HS-27A (cell line): ENCODE results near the gene NFIA.

ENCODE experiments used
- DNase-seq: peaks from one replicate; pipeline ENCODE4 v3.0.0-alpha.2; 2012; ENCODE audit warnings: low read depth, missing footprints

Gene NFIA

DNA sequence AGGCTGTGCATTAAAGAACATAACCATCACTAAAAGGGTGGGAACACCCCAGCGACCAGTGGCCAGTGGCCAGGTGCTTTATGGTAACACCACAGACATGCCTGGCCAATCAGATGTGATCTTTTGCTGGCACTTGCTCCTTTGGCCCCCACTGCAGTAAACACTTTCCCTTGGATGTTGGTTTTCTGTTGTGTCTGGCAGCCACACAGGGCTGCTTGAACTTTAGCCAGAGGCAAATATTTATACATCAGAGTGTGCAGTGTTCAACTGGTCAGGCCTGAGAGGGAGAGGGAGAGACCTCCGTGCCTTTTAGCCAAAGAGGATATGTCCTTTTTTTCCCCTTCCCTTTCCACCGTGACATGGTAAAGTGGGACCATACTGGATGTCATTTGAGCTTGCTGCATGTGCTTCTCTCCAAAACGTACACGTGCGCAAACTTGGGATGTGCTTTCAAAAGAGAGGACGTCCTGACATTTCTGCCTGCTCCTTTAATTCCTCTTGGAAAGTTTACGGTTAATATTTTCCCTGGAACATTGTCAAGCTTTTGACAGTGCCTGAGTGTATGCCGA lies 101.2 kb downstream of the NFIA start:
- no peak for DNase-seq

DNA sequence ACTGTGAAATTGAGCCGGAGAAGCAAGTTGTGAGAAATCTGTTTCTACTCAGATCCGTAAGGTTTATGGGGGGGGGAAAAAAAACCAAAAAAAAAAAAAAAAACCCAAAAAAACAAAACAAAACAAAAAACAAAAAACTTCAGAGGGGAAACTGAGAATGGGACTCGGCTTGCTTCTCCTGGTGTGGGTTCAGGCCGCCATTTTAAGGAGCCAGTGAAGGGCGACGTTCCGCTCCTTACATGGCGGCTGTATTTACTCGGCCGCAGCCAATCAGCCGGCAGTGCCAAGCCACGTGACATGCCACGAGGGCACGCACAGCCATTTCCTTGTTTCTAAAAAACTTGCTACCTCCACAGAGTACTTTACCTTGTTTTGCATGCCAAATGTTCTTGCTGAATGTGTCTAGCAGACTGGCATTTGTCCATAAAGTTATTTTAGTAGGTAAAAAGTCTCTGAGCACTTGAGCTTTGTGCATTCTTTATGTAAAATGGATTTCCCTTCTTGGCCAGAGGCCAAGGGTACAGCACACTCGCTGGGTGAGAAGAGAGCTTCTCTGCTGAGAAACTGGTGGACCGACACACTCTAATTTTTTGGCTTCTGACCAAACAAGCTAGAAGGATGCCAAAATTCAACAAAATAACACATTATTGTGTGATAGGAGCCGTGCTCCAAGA lies 101.8 kb downstream of the NFIA start:
- peak; percentile 81 for DNase-seq

DNA sequence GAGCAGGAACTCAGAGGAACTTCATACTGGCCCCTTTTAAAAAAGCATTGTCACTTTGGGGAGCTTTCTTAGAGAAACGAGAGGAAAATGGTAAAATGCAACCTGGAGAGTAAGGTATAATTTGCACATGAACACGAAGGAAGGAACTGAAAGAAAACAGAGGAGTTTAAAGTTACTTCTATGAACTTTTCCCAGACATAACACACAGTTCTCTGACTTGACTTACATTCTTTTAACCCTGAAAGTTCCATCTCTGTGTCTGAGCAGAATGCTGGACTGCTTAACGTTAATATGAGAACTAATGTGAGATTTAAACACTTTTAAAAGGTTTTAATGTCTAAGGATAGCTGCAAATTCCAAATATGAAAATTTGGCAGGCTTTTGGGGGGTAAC lies 102.3 kb downstream of the NFIA start:
- DNase-seq = no peak

DNA sequence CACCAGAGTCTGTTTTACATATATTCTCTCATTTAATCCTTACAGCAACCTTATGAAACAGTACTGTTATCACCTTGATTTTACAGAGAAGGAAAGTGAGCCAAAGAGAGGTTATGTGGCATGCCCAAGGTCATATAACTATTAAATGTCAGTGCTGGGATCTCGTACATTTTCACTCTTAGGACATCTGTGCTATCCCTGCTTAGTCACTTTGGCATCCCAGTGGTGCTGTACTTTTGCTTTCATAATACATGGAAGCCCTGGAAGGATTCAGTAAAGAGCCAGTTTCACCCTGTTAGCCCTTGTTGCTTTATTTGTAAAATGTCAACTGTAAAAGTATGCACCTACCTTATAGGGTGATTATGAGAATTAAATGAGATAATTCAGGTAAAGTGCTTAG lies 104.4 kb downstream of the NFIA start:
- no peak for DNase-seq

DNA sequence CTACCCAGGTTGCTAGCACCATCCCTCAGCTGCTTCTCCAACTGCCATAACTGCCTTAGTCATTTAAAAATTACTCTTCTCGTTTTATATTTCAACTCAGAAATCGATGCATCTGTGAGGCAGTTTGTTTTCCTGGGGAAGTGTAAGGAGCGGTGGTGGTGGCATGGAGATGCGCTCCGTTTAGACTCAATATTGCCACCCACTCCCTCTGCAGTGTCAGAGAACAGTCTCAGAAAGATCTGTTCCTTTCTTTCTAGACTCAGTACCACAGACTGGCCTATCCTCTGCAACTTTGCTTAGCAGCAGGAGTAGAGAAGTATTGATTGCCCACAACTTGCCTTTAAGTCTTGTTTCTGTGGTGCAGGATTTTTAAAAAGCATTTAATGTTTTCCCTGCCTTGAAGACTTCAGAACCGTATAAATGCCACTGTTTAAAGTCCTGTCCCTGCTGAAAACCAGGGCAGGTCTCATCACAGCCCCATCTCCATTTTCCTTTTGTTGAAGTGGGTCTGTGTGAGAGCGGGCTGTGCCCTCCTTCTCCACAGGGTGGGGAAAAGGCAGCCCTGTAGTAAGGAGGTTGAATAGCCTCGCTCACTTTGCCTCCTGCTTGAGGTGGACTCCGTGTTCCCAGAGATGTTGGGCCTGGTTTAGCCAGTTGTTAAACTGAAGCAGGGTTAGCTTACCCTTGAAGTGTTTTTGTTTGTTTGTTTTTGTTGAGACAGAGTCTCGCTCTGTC lies 105.2 kb downstream of the NFIA start:
- DNase-seq = no peak

DNA sequence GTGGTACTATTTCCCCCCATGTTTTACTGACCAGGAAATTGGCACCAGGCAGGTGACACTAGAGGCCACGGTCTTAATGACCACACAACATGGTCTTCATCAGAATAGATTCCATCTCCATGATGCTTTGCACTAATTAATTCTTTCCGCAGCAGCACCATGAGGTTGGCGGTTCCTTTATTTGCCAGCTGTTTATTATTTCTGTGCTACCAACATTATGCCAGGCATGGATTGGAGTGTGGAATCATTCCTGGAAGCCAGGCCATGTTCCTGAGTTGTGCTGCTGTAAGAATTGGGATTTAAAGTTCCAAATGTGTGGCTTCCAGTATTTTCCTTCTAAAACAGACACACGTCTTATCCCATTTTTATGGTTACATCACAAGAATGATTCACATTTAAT lies 107.8 kb downstream of the NFIA start:
- no peak for DNase-seq

DNA sequence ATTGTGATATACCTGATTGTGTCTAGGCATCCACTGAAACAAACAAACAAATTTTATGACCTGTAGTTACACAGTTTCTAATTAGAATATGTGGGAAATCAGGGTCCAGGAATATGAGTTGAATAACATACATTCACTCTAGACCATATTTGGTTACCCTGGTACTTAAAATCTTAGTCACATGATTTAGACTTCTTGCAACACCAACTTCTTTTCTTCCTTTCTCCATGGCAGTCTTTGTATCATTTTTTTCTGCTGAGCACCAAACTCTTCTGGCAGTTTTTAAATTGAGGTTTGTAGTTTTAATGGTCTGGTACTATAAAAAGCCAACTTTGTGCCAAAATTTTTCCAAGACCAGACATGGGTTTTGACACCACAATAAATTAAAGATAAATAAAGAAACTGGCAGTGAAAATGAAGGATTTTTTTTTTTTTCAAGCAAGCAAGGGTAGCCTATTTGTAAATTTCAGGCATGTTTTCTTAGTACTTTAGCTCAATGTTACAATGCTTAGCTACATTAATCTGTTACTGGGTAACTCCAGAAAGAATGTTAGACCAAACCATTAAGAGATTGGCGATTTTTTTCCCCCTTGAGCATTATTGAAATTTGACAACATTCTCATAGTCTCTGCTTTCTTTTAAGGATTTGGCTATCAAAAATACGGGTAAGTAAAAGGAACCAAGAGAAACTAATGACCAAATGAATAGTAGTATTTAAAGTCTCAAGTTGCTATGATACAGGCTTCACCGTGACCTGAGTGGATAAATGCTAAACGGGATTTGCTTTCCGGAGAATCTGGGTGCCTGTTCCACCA lies 108.5 kb downstream of the NFIA start:
- DNase-seq = no peak

DNA sequence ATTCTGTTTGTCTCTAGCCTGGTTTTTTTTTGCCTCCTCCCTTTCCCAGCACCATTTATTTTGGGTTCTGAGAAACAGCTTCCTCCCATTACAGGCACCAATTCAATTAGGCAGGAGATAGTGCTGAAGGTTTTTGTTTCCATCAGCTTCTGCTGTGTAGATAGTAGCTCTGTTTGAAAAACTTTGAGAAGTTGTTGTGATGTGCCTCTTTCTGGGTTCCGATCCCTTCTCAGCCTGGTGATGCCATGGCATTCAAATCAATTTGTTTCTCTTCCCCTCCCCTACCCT lies 109.0 kb downstream of the NFIA start:
- DNase-seq = no peak

DNA sequence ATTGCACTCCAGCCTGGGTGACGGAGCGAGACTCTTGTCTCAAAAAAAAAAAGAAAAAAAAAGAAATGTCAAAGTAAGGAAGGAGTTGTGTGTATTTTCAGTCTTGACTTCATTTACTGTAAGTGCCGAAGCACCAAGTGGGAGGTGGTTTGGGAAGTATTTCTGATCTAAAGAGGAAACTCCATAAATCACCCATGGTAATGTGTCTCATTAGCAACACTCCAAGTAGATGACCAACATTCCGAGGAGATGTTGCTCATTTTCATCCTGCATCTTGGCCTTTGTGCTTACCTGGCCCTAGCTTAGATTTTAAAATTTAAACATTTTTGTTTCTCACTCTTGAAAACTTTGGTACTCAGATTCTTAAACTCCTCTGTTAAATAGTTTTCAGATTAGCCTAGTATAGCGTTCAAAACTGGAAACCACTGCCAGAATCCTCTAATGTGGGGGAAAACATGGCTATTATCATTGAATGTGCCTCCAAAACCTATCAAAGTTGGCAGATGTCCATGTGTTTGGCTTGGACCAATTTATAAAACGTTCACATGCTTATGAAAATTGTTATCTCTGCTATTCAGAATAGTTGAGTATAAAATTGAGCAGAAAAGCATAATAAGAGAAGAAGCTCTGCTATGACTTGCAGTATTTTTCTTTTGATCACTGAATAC lies 110.4 kb downstream of the NFIA start:
- no peak for DNase-seq

DNA sequence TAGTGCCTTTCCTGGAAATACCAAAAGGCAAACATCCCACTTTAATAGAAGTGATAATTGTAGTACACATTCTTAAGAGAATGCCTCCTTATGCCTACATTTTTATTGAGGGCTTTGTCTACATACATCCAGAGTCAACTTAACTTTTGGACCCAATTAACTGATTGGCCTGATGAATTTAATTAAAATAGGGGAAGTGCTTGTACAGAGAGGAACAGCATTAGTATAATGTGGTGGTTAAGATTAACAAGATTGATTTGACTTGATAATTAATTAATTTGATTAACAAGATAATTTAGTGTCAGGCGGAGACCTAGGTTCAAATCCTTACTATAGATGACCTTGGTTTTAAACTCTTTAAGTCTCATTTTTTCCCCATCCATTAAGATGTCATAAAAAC lies 111.4 kb downstream of the NFIA start:
- no peak for DNase-seq

DNA sequence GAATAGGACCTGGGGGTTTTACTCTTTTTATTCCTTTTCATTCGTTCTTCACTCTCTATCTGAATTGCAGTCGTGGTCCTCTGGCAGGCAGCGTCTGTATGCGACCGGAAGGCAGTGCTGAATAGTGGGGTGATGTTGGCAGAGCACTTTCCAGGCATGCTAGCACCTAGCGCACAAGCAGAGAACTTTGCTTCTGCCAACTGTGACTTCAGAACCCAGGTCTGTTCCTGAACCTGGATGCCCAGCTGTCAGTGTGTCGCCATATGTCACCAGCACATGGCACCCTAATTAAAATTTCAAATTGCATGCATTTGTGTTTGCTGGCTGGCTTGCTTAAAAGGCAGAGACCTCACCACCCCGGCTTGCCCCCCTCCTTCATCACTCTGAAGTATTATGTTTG lies 116.2 kb downstream of the NFIA start:
- no peak for DNase-seq

DNA sequence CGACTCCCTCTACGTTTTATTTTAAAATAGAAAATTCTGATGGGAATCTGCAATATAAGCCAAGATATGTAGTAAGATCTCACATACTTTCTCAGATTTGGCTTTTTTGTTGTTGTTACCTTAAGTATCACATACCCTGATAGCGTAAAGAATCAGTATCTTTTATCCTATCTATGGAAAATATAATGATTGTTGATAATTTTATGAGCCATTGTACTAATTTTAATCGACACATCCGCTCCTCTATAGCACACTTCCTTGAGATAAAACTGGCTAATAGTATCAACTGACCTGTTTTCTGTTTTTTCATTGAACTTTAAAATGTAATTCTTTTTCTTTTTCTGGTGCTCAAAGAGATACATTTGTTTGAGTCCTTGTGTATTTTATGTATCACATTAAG lies 118.7 kb downstream of the NFIA start:
- DNase-seq = no peak

DNA sequence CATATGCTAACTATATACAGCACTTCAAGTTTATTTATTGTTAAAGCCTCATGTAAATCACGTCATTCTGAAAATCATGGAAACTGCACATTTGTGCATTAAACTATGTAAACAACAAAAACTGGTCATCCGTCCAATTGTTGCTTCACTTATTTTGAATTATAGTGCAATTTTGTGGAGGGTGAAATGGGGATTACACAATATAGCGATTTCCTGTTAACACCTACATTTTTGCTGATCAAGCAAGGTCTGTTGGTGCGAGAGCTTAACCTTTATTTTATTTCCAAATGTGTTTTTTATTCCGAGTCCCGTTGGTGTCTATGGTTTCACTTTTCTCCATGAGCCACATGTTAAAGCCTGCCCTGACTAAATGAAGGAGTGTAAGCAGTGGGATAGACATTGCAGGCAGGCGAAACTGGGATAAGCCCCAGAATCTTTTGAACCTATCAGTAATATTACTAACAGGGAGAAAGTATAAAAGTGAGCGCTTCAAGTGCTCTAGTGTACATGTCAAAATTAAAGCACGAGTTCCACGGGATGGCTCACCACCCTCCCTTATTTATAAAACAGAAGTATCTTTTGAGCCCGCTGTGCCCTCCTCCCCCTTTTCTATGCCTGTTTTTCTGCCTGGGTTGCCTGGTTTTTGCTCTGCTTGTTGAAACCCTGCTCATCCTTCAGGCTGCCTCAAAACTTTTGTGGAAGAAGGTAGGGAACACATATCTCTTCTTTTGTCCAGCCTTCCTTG lies 120.7 kb downstream of the NFIA start:
- DNase-seq = no peak

DNA sequence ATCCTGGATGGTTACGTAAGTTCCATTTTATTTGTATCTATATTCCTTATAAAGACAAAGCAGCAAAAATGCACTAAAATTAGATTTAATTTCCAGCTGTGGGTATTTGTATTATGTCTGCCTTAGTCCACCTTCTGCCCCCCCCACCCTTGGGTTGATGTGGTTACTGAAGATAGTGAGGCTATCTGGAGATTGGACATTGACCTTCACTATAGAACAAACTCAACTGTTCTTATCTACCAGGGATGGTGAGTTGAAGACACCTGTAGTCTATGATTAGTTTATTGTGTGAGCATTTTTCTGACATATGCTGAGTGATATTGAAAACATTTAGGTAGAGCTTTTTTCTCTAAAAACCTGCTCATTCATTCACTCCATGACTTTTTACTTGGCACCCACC lies 122.2 kb downstream of the NFIA start:
- DNase-seq = no peak

DNA sequence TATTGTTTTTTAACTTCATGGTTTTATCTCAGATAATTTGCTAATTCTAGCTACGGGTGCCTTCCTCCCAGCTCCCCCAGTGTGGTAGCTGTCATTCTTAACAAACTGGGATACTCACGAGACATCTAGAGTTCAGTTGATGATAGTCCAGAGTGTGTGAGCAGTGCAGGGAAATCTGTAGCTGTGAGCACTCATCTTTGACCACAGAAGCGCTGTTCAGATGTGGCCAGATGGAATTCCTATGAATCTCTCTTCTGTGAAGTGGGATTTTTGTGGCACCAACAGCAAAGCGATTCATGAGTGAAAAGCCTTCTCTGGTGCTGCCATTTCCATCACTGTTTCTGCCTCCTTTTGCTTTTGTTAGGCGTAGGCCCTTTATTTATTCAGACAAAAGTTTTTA lies 125.1 kb downstream of the NFIA start:
- no peak for DNase-seq

DNA sequence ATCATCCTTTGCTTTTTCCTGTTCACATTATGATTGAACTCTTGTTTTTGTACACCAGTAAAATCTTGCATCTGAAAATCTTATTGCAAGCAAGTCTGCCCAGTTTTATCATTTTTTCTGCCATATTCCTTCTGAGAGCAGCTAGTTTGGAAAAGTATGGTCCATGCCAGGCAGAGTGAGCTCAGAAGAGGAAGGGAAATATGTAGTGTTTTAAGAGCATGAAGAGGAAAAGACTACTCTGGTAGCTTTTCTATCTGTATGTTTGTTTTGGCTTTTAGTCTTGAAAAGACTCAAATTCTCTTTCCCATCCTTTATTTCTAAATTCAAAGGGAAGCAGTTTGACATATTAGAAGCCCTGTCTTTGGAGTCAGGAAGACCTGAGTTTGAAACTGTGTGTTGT lies 125.8 kb downstream of the NFIA start:
- DNase-seq = no peak

DNA sequence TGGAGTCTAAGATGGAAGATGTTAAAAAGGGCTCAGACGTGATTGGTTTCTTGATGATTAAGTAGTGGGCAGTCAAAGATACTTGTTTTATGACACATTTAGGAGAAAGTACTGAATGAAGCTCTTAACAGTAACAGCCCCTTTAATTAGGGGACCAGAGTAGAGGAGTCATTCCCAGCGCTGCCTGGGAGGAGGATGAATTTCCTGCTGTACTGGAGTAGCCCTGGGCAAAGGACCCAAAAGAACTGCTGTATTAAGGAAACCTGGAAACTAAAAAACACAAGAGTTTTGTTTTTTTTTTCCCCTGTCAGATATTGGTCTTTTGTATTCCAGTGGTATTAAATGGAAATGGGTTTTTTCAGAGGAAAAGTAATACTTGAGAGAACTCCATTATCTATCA lies 126.5 kb downstream of the NFIA start:
- DNase-seq = no peak

DNA sequence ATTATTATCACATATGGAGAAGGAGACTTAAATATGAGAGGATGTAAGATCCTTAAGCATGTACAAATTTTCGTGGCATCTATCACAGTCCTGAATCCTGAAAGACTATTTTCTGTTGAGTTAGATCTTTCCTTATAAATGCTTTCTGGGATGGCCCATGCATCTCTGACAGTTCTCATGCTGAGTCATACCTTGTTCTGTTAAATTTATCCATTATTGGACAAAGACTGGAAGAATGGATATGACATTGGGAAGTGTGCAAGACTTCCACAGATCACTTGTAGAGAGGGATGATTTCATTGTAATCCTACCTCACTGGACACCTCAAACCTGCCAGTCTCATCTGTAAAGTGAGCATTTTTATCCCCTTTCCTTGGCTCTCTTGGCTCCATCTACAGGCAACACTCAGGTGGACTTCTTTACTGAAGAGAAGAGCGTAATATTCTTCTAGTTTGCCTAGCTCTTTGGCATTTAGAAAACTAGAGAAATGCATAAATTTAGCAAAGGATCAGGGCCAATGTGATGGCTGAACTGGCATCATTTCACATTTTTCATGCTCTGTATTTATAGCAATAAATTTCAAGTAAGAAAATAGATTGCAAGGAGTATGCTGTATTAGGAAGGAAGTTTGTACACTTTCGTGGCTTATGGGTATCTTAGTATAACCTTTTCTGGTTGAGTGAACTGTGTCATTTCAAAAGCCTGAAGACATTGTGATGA lies 128.2 kb downstream of the NFIA start:
- no peak for DNase-seq

DNA sequence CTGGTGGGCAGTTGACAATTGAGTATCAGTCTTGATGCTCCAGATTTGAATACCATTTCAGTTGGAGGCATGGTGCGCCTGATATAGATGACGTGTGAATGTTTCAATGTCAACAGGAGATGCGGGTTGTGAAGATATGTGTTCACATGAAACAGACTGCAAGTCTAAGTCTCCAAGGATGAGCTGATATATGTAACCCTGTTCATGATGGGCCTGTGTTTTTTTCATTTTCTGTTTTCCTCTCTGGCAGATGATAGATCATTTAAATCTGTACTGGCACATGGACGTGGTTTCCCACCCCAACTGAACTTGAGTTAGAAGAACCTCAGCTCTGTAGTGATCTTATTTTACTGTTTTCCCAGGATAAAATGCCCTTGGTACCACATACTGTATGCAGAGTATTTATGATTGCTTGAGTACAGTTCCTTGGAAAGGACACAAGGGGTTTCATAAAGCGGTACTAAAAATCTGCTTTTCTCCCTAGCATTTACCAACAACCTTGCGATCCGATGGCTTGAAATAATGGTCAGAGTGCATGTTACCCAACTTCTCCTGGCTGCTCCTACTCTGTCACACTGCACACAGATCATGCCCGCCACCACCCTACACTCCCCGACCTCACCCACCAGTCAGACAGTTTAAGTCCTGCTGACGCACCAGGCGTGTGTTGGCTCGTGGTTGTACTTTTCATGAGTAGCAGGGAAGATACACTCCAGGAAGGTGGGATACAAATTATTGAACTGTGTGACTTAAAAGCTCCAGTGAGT lies 131.1 kb downstream of the NFIA start:
- DNase-seq = no peak

DNA sequence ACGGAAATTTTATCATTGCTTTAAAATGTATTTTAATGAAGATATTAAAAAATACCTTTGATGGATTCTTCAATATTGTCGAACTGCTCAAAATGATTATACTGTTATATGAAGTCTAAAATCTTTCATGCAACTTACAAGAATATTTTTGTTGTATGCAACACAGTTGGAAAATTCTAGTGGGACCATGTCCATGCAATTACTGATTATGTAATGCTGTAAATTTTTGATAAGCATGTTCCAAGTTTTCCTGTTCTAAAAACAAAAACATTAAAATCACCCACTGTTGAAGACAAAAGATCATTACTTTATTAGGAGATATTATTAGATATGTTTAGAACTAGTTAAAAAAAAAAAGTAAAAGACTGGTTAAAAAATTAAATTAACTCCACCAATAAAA lies 132.8 kb downstream of the NFIA start:
- DNase-seq = no peak
